RWPE1 (cell line): ENCODE results near the gene C12orf43.

Experiments
- CTCF ChIA-PET: fragments of 350-600 bp; sonication (Branson Sonifier 250); formaldehyde crosslinking; extraction: SDS; loops from one replicate; lab custom pipeline; 2021; lab: Yijun Ruan, JAX
- POLR2A ChIA-PET: fragments of 400-600 bp; formaldehyde crosslinking; extraction: SDS; loops from one replicate; lab custom pipeline; 2020; ENCODE audit warnings: antibody characterized with exemption; ENCODE audit not compliant: low non-redundant PET; lab: Yijun Ruan, JAX
- DNase-seq: peaks from one replicate; pipeline ENCODE4 v3.0.0; 2012; ENCODE audit warnings: low spot score
- H3K27ac ChIP-seq: fragments of 450-650 bp; 2 replicates; pipeline ENCODE4 v1.5.1; 2017
- CTCF ChIP-seq: fragments of 450-650 bp; conservative IDR thresholded peaks from 2 replicates; pipeline ENCODE4 v1.5.1; 2017; ENCODE audit warnings: low read depth, mild to moderate bottlenecking

Gene C12orf43

GRCh38 chr12:120971299-120972180 is 44.7 kb downstream of the C12orf43 start:
- peak; percentile 82 for DNase-seq
- ChIA-PET CTCF (interaction anchor here (0.5 to 1.5 kb wide), 26 partner anchors 9 to 389 kb away, joined by 3 to 11 read pairs (median 4); partner anchors contain the start of gene ACADS), POLR2A (no interaction called here)
- H3K27ac ChIP-seq = no peak overlapping the region
- TF ChIP-seq CTCF = peak; percentile 81

GRCh38 chr12:120970310-120970709 is 46.0 kb downstream of the C12orf43 start:
- ChIA-PET POLR2A (no interaction called here), CTCF (interaction anchor here (0.6 kb wide), 1 partner anchor 83 kb away, joined by 3 read pairs; no protein-coding TSS in a partner anchor)

DNA sequence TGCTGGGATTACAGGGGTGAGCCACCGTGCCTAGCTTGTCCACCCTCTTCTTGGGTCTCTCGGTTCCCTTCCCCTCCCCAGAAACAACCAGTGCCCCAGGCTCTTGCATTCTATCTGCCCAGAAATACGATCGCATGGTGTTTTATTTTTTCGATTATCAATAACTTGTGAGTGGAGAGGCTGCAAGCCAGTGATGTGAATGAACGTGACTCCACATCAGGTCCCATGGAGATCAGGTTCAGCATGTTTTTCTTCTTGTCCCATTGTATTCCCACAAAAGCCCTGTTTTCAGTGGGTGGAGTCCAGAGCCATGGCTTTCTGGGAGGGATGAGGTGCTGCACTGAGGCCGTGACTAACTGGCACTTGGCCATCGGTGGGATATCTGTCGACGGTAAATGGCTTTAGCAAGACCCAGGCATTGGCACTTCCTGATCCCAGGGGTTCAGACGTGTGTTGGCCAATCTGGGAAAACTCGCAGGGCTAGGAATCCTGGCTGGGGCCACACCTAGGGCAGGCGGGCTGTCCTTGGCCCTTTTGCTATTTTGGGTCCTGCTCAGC is 50.7 kb downstream of the C12orf43 start:
- ChIA-PET CTCF (interaction anchor here (0.6 kb wide), 1 partner anchor 364 kb away, joined by 3 read pairs; no protein-coding TSS in a partner anchor), POLR2A (no interaction called here)
- TF ChIP-seq CTCF = no peak
- no peak overlapping the region for H3K27ac ChIP-seq
- DNase-seq = no peak

More at GRCh38 chr12:120970310-120970709, 46.0 kb downstream of the C12orf43 start:
- no peak for DNase-seq
- no peak overlapping the region for H3K27ac ChIP-seq
- TF ChIP-seq CTCF = no peak

- CTCF ChIA-PET = interaction anchor here (0.6 kb wide), 1 partner anchor 220 kb away, joined by 4 read pairs; no protein-coding TSS in a partner anchor
- no peak for TF ChIP-seq CTCF
- POLR2A ChIA-PET = no interaction called here
- DNase-seq = no peak
- no peak overlapping the region for H3K27ac ChIP-seq
Observed at GRCh38 chr12:120964298-120964697, 52.0 kb downstream of the C12orf43 start.

DNA sequence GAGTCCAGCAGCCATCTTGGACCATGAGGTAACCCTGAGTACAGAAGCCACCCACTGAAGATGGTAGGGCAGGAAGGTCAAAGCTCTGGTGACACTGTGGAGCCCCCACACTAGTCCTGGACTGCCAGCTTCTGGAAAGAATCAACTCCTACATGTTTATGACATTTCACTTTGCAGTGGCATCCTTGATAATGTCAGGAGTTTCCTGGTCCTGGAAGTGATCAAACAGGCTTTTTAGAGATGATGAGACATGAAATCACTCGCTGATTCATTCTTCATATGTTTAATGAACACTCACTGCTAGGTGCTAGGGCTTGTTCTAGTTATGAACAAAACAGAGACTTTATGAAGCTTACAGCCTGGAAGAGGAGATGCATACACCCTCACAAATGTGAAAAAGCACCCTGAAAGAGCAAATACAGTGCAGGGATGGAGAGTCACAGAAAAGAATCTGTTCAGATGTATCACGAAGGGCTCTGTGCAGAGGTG is 53.7 kb downstream of the C12orf43 start:
- peak; percentile 73 for DNase-seq
- no peak for TF ChIP-seq CTCF
- CTCF ChIA-PET = interaction anchor here (0.9 to 1.9 kb wide), 4 partner anchors 9 to 200 kb away, joined by 3 to 9 read pairs (median 5); no protein-coding TSS in a partner anchor
- POLR2A ChIA-PET = no interaction called here
- no peak overlapping the region for H3K27ac ChIP-seq
